Measurements from ENCODE around the gene FBXO39. TPM values are rescaled to one million over a fixed set of nuclear protein-coding genes. Genes with fewer than 3 reads are reported as not detected.

The FBXO39 gene
- total RNA-seq, 1 experiment from 2014 or later, result not detected

- no peaks in the 10 kb centered on the region for H4K20me1 ChIP-seq (ENCODE audit: insufficient read depth)
- H3K27ac ChIP-seq (ENCODE audit: low read depth, low read length), result no peak overlapping the region
- no peaks in the 10 kb centered on the region for H3K36me3 ChIP-seq (ENCODE audit: control insufficient read depth in 1 of 2, insufficient read depth in 2 of 2, low read length in 2 of 2)
- no peak overlapping the region for H2AFZ ChIP-seq (ENCODE audit: low read depth, low read length, poor library complexity, severe bottlenecking)
- no peak for ATAC-seq
- H3K4me1 ChIP-seq (ENCODE audit: control insufficient read depth in 1 of 2, insufficient read depth in 2 of 2, low read length in 2 of 2), result peaks cover 0 to 8% of the 10 kb centered on the region in 2 experiments; a peak in 2 of 4 replicates
- H3K9ac ChIP-seq (ENCODE audit: low read length), result no peak overlapping the region
- no peak for TF ChIP-seq EGR1 (IDR thresholded peaks at IDR 0.05; ENCODE audit: low read depth)
- no peak for TF ChIP-seq CTCF (IDR thresholded peaks at IDR 0.05 in 2 of 3, conservative IDR thresholded peaks at IDR 0.05 in 1 of 3; ENCODE audit: borderline replicate concordance in 1 of 3, insufficient read depth in 1 of 3, low read depth in 2 of 3, low read length in 2 of 3)
- no peak for TF ChIP-seq ZBTB33 (IDR thresholded peaks at IDR 0.05; ENCODE audit: extremely low read depth, insufficient replicate concordance, low read length)
- no peak for TF ChIP-seq SP1 (IDR thresholded peaks at IDR 0.05; ENCODE audit: low read depth)
- TF ChIP-seq ZNF274 (IDR thresholded peaks at IDR 0.05; ENCODE audit: low read depth, low read length), result no peak
- no peak for TF ChIP-seq POLR2A (IDR thresholded peaks at IDR 0.05; ENCODE audit: borderline replicate concordance, extremely low read depth, insufficient read depth, insufficient read length)
- TF ChIP-seq REST (IDR thresholded peaks at IDR 0.05; ENCODE audit: low read depth), result no peak
- no peak for TF ChIP-seq FOSL1 (IDR thresholded peaks at IDR 0.05; ENCODE audit: low read depth)
- TF ChIP-seq TCF7L2 (IDR thresholded peaks at IDR 0.05; ENCODE audit: borderline replicate concordance, extremely low read depth, insufficient read depth, insufficient read length), result no peak
- TF ChIP-seq ELF1 (IDR thresholded peaks at IDR 0.05; ENCODE audit: borderline replicate concordance, low read depth), result no peak
- no peak for TF ChIP-seq POLR2AphosphoS5 (IDR thresholded peaks at IDR 0.05; ENCODE audit: low read depth, low read length)
- no peak for TF ChIP-seq RAD21 (IDR thresholded peaks at IDR 0.05; ENCODE audit: low read depth)
- no peak for TF ChIP-seq ZFX (IDR thresholded peaks at IDR 0.05)
- peaks cover under 1% of the 10 kb centered on the region; the same call in 1 of the 2 replicates for H3K27me3 ChIP-seq (ENCODE audit: insufficient read depth, low read length)
- H3K4me3 ChIP-seq (replicated peaks in 1 of 2; ENCODE audit: low read depth in 1 of 2, low read length in 2 of 2), result no peak overlapping the region
- no peaks in the 10 kb centered on the region for H3K9me2 ChIP-seq (ENCODE audit: insufficient read depth)
- peak overlapping the region; percentile 20; the same call in 1 of the 2 replicates for H3K4me2 ChIP-seq (ENCODE audit: low read length)
- no TSS peak for BruUV-seq (replicated peaks)
- ChIA-PET CTCF (no interaction called here), POLR2A (no interaction called here), RAD21 (ENCODE audit: low non-redundant PET in 1 of 2, low total read pairs in 2 of 2, uncharacterized antibody in 2 of 2, unreplicated experiment in 2 of 2) (no interaction called here)
- H3K79me2 ChIP-seq (ENCODE audit: insufficient read depth, low read length), result no peaks in the 10 kb centered on the region
- intact Hi-C loops (cut with micrococcal nuclease), result no loop called here
- no peak for DNase-seq (ENCODE audit: low read depth, low spot score)
- H3K9me3 ChIP-seq (ENCODE audit: control insufficient read depth in 1 of 2, insufficient read depth in 1 of 2, low read depth in 1 of 2, low read length in 2 of 2), result no peaks in the 10 kb centered on the region
These were observed 47.0 kb downstream of the FBXO39 start for GRCh38 chr17:6823011-6823442.
